Measurements from ENCODE around the gene LRRTM3.

DNA sequence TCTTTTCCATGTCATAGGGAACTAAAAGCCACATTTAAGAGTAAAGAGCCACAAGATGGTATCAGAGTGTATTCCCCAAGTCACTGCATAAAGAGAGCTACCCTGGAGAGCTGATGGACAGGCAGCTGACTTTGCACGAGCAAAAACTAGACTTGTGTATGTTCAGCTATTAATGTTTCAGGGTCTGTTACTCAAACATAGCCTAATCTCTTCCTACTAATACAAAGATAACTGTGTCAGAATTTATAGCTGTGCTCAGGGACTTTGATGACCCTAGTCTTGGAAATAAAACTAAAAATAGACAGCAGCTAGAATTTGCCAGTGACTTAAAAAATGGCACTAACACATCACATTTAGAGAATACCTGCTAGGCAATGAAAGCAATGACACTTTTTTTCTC is 45.5 kb upstream of the LRRTM3 start:
- TF ChIP-seq, protein P1, sequence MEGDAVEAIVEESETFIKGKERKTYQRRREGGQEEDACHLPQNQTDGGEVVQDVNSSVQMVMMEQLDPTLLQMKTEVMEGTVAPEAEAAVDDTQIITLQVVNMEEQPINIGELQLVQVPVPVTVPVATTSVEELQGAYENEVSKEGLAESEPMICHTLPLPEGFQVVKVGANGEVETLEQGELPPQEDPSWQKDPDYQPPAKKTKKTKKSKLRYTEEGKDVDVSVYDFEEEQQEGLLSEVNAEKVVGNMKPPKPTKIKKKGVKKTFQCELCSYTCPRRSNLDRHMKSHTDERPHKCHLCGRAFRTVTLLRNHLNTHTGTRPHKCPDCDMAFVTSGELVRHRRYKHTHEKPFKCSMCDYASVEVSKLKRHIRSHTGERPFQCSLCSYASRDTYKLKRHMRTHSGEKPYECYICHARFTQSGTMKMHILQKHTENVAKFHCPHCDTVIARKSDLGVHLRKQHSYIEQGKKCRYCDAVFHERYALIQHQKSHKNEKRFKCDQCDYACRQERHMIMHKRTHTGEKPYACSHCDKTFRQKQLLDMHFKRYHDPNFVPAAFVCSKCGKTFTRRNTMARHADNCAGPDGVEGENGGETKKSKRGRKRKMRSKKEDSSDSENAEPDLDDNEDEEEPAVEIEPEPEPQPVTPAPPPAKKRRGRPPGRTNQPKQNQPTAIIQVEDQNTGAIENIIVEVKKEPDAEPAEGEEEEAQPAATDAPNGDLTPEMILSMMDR (IDR thresholded peaks at IDR 0.05; ENCODE audit: low read depth, low read length, poor library complexity, severe bottlenecking) = no peak
- TF ChIP-seq EZH2phosphoT487 (IDR thresholded peaks at IDR 0.05; ENCODE audit: borderline replicate concordance, low read length) = no peak
